GM18511 (cell line): ENCODE results near the gene PCDHB15.
"Not testable (repeated sequence)": the region's sequence is repeated elsewhere in the genome, so short reads cannot be mapped to it uniquely, and the experiment has no call there.

ENCODE experiments used
- ATAC-seq: cut with Tn5 transposase; IDR thresholded peaks from one replicate; pipeline ENCODE4 v1.9.1; 2021; ENCODE audit warnings: mild to moderate bottlenecking, moderate library complexity; ENCODE audit not compliant: unreplicated experiment

PCDHB15 gene

GRCh38 chr5:141246971-141247370 is 1.8 kb downstream of the PCDHB15 start:
- not testable (repeated sequence) for ATAC-seq

- ATAC-seq, result not testable (repeated sequence)
These were observed 2.2 kb downstream of the PCDHB15 start for GRCh38 chr5:141247434-141247833.

GRCh38 chr5:141250576-141250975 is 5.4 kb downstream of the PCDHB15 start:
- no peak for ATAC-seq

- no peak for ATAC-seq
These were observed 13.3 kb downstream of the PCDHB15 start for GRCh38 chr5:141258464-141258863.

GRCh38 chr5:141258948-141259347 is 13.8 kb downstream of the PCDHB15 start:
- no peak for ATAC-seq

- no peak for ATAC-seq
These were observed 15.5 kb downstream of the PCDHB15 start for GRCh38 chr5:141260458-141261237.

GRCh38 chr5:141261238-141261546 is 16.0 kb downstream of the PCDHB15 start:
- ATAC-seq, result no peak

GRCh38 chr5:141269195-141269594 is 24.0 kb downstream of the PCDHB15 start:
- ATAC-seq, result no peak

GRCh38 chr5:141272906-141273305 is 27.7 kb downstream of the PCDHB15 start:
- no peak for ATAC-seq

- ATAC-seq, result no peak
These were observed 53.2 kb downstream of the PCDHB15 start for GRCh38 chr5:141298376-141298775.
